ENCODE results near the gene TSFM.
"Not testable (repeated sequence)": the region's sequence is repeated elsewhere in the genome, so short reads cannot be mapped to it uniquely, and the experiment has no call there.

DNA sequence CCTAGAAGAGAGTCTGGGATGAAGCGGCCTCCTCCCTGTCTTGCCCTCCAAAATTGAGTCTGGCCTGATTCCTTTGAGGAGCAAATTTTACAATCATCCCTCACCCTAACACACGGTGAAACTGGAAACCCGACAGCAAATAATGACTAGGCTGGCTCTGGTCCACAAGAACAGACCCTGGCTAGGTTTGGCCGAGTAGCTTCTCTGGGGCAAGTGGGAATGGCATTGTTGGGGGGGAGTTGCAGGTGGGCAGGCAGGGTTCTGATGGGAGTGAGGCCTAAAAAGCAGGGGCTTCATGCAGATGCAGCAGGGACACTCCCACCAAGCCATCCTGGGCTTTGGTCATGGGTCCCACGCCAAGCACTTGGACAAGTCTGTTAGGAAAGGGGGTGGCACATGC is 38.4 kb downstream of the TSFM start:
- TF ChIP-seq, protein P1, sequence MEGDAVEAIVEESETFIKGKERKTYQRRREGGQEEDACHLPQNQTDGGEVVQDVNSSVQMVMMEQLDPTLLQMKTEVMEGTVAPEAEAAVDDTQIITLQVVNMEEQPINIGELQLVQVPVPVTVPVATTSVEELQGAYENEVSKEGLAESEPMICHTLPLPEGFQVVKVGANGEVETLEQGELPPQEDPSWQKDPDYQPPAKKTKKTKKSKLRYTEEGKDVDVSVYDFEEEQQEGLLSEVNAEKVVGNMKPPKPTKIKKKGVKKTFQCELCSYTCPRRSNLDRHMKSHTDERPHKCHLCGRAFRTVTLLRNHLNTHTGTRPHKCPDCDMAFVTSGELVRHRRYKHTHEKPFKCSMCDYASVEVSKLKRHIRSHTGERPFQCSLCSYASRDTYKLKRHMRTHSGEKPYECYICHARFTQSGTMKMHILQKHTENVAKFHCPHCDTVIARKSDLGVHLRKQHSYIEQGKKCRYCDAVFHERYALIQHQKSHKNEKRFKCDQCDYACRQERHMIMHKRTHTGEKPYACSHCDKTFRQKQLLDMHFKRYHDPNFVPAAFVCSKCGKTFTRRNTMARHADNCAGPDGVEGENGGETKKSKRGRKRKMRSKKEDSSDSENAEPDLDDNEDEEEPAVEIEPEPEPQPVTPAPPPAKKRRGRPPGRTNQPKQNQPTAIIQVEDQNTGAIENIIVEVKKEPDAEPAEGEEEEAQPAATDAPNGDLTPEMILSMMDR (IDR thresholded peaks at IDR 0.05) = not testable (repeated sequence)
- TF ChIP-seq ZFX (IDR thresholded peaks at IDR 0.05; ENCODE audit: borderline replicate concordance) = not testable (repeated sequence)

All from 22Rv1 (cell line).